A204.1 (cell line): ENCODE results near the gene KLHL14.

Experiments used
- FAIRE-seq: peaks from 2 replicates; lab custom pipeline; 2012; peaks lifted over from hg19 to GRCh38; lab: Jason Lieb, UNC

The KLHL14 gene

GRCh38 chr18:32770054-32770665, 2.7 kb downstream of the KLHL14 start:
- FAIRE-seq = no peak

GRCh38 chr18:32769586-32770053, 3.2 kb downstream of the KLHL14 start:
- FAIRE-seq = no peak

GRCh38 chr18:32769071-32769585, 3.7 kb downstream of the KLHL14 start:
- FAIRE-seq = no peak

GRCh38 chr18:32767400-32767799, 5.4 kb downstream of the KLHL14 start:
- FAIRE-seq = no peak

GRCh38 chr18:32764611-32765244, 8.1 kb downstream of the KLHL14 start:
- no peak for FAIRE-seq

- no peak for FAIRE-seq
Observed at GRCh38 chr18:32763293-32763692, 9.5 kb downstream of the KLHL14 start.

GRCh38 chr18:32761231-32761630, 11.6 kb downstream of the KLHL14 start:
- FAIRE-seq = no peak

- no peak for FAIRE-seq
Observed at GRCh38 chr18:32760391-32760790, 12.4 kb downstream of the KLHL14 start.

- no peak for FAIRE-seq
Observed at GRCh38 chr18:32759611-32760167, 13.1 kb downstream of the KLHL14 start.

GRCh38 chr18:32754508-32755263, 18.1 kb downstream of the KLHL14 start:
- FAIRE-seq = no peak

GRCh38 chr18:32753656-32754260, 19.1 kb downstream of the KLHL14 start:
- no peak for FAIRE-seq

GRCh38 chr18:32750328-32750727, 22.5 kb downstream of the KLHL14 start:
- FAIRE-seq = no peak

- no peak for FAIRE-seq
Observed at GRCh38 chr18:32749809-32750208, 23.0 kb downstream of the KLHL14 start.

- FAIRE-seq = no peak
Observed at GRCh38 chr18:32742579-32742978, 30.2 kb downstream of the KLHL14 start.

- FAIRE-seq = no peak
Observed at GRCh38 chr18:32735781-32736180, 37.0 kb downstream of the KLHL14 start.

GRCh38 chr18:32734442-32734841, 38.4 kb downstream of the KLHL14 start:
- FAIRE-seq = no peak

- FAIRE-seq = no peak
Observed at GRCh38 chr18:32732165-32732564, 40.7 kb downstream of the KLHL14 start.

GRCh38 chr18:32730620-32731091, 42.2 kb downstream of the KLHL14 start:
- no peak for FAIRE-seq

GRCh38 chr18:32730068-32730467, 42.8 kb downstream of the KLHL14 start:
- no peak for FAIRE-seq

GRCh38 chr18:32724071-32724749, 48.6 kb downstream of the KLHL14 start:
- FAIRE-seq = no peak

GRCh38 chr18:32722279-32722678, 50.5 kb downstream of the KLHL14 start:
- FAIRE-seq = no peak

GRCh38 chr18:32717126-32717525, 55.7 kb downstream of the KLHL14 start:
- no peak for FAIRE-seq
